SK-N-SH treated with all-trans-retinoic acid at 6 μM for 48 hours (cell line): Measurements from ENCODE around the gene ZNF519.
"Not testable (repeated sequence)": the region's sequence is repeated elsewhere in the genome, so short reads cannot be mapped to it uniquely, and the experiment has no call there.

ENCODE experiments used
- ATAC-seq: fragments of 200-7000 bp; cut with Tn5 transposase; 3 replicates; pipeline ENCODE4 v1.9.1; 2020; ENCODE audit warnings: mild to moderate bottlenecking, moderate library complexity
- ARNTL ChIP-seq: fragments of 450-650 bp; formaldehyde crosslinking; IDR thresholded peaks from 2 replicates; pipeline ENCODE4 v1.5.0; 2020; ENCODE audit warnings: low read depth, mild to moderate bottlenecking, moderate library complexity, borderline replicate concordance
- BACH2 ChIP-seq: fragments of 250-450 bp; sonication (Bioruptor Pico); IDR thresholded peaks from 2 replicates; pipeline ENCODE4 v1.9.0; 2021; ENCODE audit warnings: mild to moderate bottlenecking, borderline replicate concordance
- ESRRG ChIP-seq: fragments of 250-450 bp; sonication (Bioruptor Pico); IDR thresholded peaks from 2 replicates; pipeline ENCODE4 v1.6.1; 2021; ENCODE audit warnings: mild to moderate bottlenecking
- GLIS3 ChIP-seq: fragments of 250-450 bp; sonication (Bioruptor Pico); IDR thresholded peaks from 2 replicates; pipeline ENCODE4 v1.5.0; 2020; ENCODE audit warnings: mild to moderate bottlenecking, moderate library complexity
- ISL1 ChIP-seq: fragments of 250-450 bp; sonication (Bioruptor Pico); IDR thresholded peaks from 2 replicates; pipeline ENCODE4 v2.1.2; 2022; ENCODE audit warnings: mild to moderate bottlenecking, moderate library complexity
- OSR1 ChIP-seq: fragments of 250-450 bp; sonication (Bioruptor Pico); IDR thresholded peaks from 2 replicates; pipeline ENCODE4 v1.8.0; 2022; ENCODE audit warnings: moderate library complexity, mild to moderate bottlenecking, inconsistent platforms
- POU6F1 ChIP-seq: fragments of 250-450 bp; sonication (Bioruptor Pico); IDR thresholded peaks from 2 replicates; pipeline ENCODE4 v1.8.0; 2021; ENCODE audit warnings: low read depth, mild to moderate bottlenecking, moderate library complexity, borderline replicate concordance
- PPARA ChIP-seq: fragments of 250-450 bp; sonication (Bioruptor Pico); IDR thresholded peaks from 2 replicates; pipeline ENCODE4 v1.5.0; 2020; ENCODE audit warnings: mild to moderate bottlenecking, borderline replicate concordance
- RARB ChIP-seq: fragments of 250-450 bp; sonication (Bioruptor Pico); IDR thresholded peaks from 2 replicates; pipeline ENCODE4 v1.8.0; 2021; ENCODE audit warnings: mild to moderate bottlenecking, moderate library complexity
- SNAI2 ChIP-seq: fragments of 250-450 bp; sonication (Bioruptor Pico); IDR thresholded peaks from 2 replicates; pipeline ENCODE4 v1.5.0; 2020; ENCODE audit warnings: mild to moderate bottlenecking, moderate library complexity
- TOX ChIP-seq: fragments of 250-450 bp; sonication (Bioruptor Pico); IDR thresholded peaks from 2 replicates; pipeline ENCODE4 v1.8.0; 2021; ENCODE audit warnings: mild to moderate bottlenecking, moderate library complexity, borderline replicate concordance
- TSHZ2 ChIP-seq: fragments of 250-450 bp; sonication (Bioruptor Pico); IDR thresholded peaks from 2 replicates; pipeline ENCODE4 v1.5.0; 2020; ENCODE audit warnings: mild to moderate bottlenecking, moderate library complexity
- ZC3H10 ChIP-seq: fragments of 250-450 bp; sonication (Bioruptor Pico); IDR thresholded peaks from 2 replicates; pipeline ENCODE4 v1.5.1; 2021; ENCODE audit warnings: mild to moderate bottlenecking, moderate library complexity
- ZFP3 ChIP-seq: fragments of 250-450 bp; sonication (Bioruptor Pico); IDR thresholded peaks from 2 replicates; pipeline ENCODE4 v1.5.0; 2020; ENCODE audit warnings: mild to moderate bottlenecking, moderate library complexity
- ZNF565 ChIP-seq: fragments of 450-650 bp; formaldehyde crosslinking; conservative IDR thresholded peaks from 2 replicates; pipeline ENCODE4 v1.5.0; 2020; ENCODE audit warnings: low read depth, mild to moderate bottlenecking, moderate library complexity
- ZNF70 ChIP-seq: fragments of 450-650 bp; formaldehyde crosslinking; IDR thresholded peaks from 2 replicates; pipeline ENCODE4 v1.5.0; 2020; ENCODE audit warnings: mild to moderate bottlenecking, moderate library complexity
- ZNF8 ChIP-seq: fragments of 450-650 bp; formaldehyde crosslinking; IDR thresholded peaks from 2 replicates; pipeline ENCODE4 v1.5.0; 2020; ENCODE audit warnings: mild to moderate bottlenecking, moderate library complexity
- TF ChIP-seq, protein P1 (sequence below): fragments of 250-450 bp; sonication (Bioruptor Pico); IDR thresholded peaks from 2 replicates; pipeline ENCODE4 v1.8.0; 2020; ENCODE audit warnings: mild to moderate bottlenecking, moderate library complexity, borderline replicate concordance
- TF ChIP-seq, protein P2 (sequence below): fragments of 250-450 bp; sonication (Bioruptor Pico); IDR thresholded peaks from 2 replicates; pipeline ENCODE4 v1.5.1; 2021; ENCODE audit warnings: mild to moderate bottlenecking, moderate library complexity

Gene ZNF519

DNA sequence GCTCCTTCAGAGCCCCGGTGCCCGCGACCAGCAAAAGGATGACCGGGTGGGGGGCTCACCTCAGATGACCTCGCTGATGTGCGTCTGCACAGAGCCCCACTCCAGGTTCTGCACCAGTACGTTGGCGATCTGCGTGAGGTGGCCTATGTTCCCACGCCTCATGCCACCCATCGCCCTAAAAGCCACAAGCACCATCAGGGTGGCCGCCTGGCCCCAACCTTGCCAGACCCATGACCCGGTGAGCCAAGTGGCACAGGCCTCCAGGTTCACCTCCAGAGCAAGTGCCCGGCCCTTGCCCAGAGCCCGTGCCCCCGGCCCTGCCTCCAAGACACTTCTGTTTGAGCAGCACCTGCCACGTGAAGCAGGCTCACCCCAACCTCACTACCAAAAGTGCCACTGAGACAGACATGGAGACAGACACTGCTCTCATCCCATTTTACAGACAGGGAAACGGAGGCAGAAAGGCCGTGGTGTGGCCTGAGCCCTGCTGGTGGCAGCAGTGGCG is 17.7 kb upstream of the ZNF519 start:
- not testable (repeated sequence) for ATAC-seq

- ATAC-seq = not testable (repeated sequence)
Measured at GRCh38 chr18:14149121-14149850, 17.1 kb upstream of the ZNF519 start.

GRCh38 chr18:14147935-14148865 is 16.0 kb upstream of the ZNF519 start:
- ATAC-seq = not testable (repeated sequence)

- ATAC-seq = not testable (repeated sequence)
Measured at GRCh38 chr18:14146771-14147170, 14.5 kb upstream of the ZNF519 start.

GRCh38 chr18:14145581-14146338 is 13.5 kb upstream of the ZNF519 start:
- not testable (repeated sequence) for ATAC-seq

DNA sequence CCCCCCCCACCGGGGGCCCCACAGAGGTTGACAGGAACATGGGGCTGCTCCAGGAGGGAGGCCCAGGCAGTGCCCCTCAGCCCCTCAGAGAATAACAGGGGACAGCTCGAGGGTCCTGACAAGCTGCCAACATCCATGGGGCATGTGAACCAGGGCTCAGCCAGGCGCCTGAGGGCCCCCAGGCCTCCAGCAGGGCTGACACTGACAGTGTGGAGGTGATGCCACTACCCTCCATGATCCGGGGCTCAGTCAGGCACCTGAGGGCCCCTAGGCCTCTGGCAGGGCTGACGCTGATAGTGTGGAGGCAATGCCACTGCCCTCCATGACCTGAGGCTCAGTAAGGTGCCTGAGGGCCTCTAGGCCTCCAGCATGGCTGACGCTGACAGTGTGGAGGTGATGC is 12.8 kb upstream of the ZNF519 start:
- ATAC-seq = not testable (repeated sequence)

GRCh38 chr18:14144628-14144895 is 12.3 kb upstream of the ZNF519 start:
- TF ChIP-seq RARB = no peak
- no peak for TF ChIP-seq TOX (CRISPR knock-in tag)
- TF ChIP-seq TSHZ2 (CRISPR knock-in tag) = no peak
- TF ChIP-seq ZFP3 (CRISPR knock-in tag) = no peak
- TF ChIP-seq ZNF565 (CRISPR knock-in tag) = no peak
- no peak for TF ChIP-seq GLIS3
- no peak for TF ChIP-seq ZNF8 (CRISPR knock-in tag)
- no peak for TF ChIP-seq OSR1 (CRISPR knock-in tag)
- no peak for TF ChIP-seq ISL1 (CRISPR knock-in tag)
- TF ChIP-seq PPARA (CRISPR knock-in tag) = no peak
- no peak for TF ChIP-seq SNAI2
- TF ChIP-seq BACH2 (CRISPR knock-in tag) = no peak
- no peak for TF ChIP-seq ESRRG
- TF ChIP-seq POU6F1 = no peak
- TF ChIP-seq ARNTL (CRISPR knock-in tag) = no peak
- no peak for TF ChIP-seq ZC3H10 (CRISPR knock-in tag)
- TF ChIP-seq, protein P1, sequence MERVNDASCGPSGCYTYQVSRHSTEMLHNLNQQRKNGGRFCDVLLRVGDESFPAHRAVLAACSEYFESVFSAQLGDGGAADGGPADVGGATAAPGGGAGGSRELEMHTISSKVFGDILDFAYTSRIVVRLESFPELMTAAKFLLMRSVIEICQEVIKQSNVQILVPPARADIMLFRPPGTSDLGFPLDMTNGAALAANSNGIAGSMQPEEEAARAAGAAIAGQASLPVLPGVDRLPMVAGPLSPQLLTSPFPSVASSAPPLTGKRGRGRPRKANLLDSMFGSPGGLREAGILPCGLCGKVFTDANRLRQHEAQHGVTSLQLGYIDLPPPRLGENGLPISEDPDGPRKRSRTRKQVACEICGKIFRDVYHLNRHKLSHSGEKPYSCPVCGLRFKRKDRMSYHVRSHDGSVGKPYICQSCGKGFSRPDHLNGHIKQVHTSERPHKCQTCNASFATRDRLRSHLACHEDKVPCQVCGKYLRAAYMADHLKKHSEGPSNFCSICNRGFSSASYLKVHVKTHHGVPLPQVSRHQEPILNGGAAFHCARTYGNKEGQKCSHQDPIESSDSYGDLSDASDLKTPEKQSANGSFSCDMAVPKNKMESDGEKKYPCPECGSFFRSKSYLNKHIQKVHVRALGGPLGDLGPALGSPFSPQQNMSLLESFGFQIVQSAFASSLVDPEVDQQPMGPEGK (CRISPR knock-in tag) = no peak
- no peak for TF ChIP-seq ZNF70 (CRISPR knock-in tag)
- TF ChIP-seq, protein P2, sequence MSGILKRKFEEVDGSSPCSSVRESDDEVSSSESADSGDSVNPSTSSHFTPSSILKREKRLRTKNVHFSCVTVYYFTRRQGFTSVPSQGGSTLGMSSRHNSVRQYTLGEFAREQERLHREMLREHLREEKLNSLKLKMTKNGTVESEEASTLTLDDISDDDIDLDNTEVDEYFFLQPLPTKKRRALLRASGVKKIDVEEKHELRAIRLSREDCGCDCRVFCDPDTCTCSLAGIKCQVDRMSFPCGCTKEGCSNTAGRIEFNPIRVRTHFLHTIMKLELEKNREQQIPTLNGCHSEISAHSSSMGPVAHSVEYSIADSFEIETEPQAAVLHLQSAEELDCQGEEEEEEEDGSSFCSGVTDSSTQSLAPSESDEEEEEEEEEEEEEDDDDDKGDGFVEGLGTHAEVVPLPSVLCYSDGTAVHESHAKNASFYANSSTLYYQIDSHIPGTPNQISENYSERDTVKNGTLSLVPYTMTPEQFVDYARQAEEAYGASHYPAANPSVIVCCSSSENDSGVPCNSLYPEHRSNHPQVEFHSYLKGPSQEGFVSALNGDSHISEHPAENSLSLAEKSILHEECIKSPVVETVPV = no peak
- no peak for ATAC-seq

- not testable (repeated sequence) for ATAC-seq
Measured at GRCh38 chr18:14143871-14144627, 11.8 kb upstream of the ZNF519 start.

DNA sequence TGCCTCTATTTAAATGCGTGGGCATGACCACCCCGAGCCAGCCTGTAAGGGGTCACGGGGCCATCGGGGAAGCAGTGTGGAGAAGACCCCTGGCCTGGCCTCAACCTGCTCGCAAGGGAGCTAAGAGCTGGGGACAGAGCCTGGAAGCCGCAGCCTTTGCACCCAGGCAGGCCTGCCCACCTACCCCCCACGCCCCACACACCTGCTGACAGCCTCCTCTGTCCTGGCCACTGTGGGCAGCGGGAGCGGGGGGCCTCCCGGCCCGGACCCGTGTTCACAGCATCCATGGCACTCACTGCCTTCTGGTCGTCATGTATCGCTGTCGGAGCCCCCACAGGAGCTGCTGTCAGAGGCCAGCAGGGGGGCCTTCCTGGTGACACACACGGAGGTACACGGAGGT is 11.2 kb upstream of the ZNF519 start:
- not testable (repeated sequence) for ATAC-seq
